COR-L47 (cell line): ENCODE results near the gene NLGN4X.

Experiments used
- DNase-seq: peaks from one replicate; lab custom pipeline; 2025; lab: John Stamatoyannopoulos, UW

Gene NLGN4X

GRCh38 chrX:6151971-6152370 is 76.7 kb downstream of the NLGN4X start:
- DNase-seq = no peak

- DNase-seq = no peak
These were observed 79.4 kb downstream of the NLGN4X start for GRCh38 chrX:6149060-6149872.

GRCh38 chrX:6134255-6134654 is 94.4 kb downstream of the NLGN4X start:
- DNase-seq = no peak

- no peak for DNase-seq
These were observed 95.7 kb downstream of the NLGN4X start for GRCh38 chrX:6132970-6133369.

GRCh38 chrX:6131287-6131686 is 97.4 kb downstream of the NLGN4X start:
- no peak for DNase-seq

- no peak for DNase-seq
These were observed 99.5 kb downstream of the NLGN4X start for GRCh38 chrX:6129195-6129594.

- DNase-seq = no peak
These were observed 108.3 kb downstream of the NLGN4X start for GRCh38 chrX:6120329-6120728.

- no peak for DNase-seq
These were observed 133.2 kb downstream of the NLGN4X start for GRCh38 chrX:6095469-6095868.

- DNase-seq = no peak
These were observed 154.1 kb downstream of the NLGN4X start for GRCh38 chrX:6074532-6074931.

GRCh38 chrX:6071731-6072130 is 156.9 kb downstream of the NLGN4X start:
- DNase-seq = no peak

- no peak for DNase-seq
These were observed 161.1 kb downstream of the NLGN4X start for GRCh38 chrX:6067600-6067999.

- no peak for DNase-seq
These were observed 175.5 kb downstream of the NLGN4X start for GRCh38 chrX:6053141-6053540.

GRCh38 chrX:6052111-6052745 is 176.4 kb downstream of the NLGN4X start:
- DNase-seq = no peak

GRCh38 chrX:6049132-6049531 is 179.5 kb downstream of the NLGN4X start:
- DNase-seq = no peak

GRCh38 chrX:6041630-6042029 is 187.0 kb downstream of the NLGN4X start:
- no peak for DNase-seq

- no peak for DNase-seq
These were observed 199.7 kb downstream of the NLGN4X start for GRCh38 chrX:6029014-6029413.

- no peak for DNase-seq
These were observed 201.7 kb downstream of the NLGN4X start for GRCh38 chrX:6026980-6027379.

- DNase-seq = no peak
These were observed 202.2 kb downstream of the NLGN4X start for GRCh38 chrX:6026429-6026828.

- DNase-seq = no peak
These were observed 204.5 kb downstream of the NLGN4X start for GRCh38 chrX:6024204-6024603.

GRCh38 chrX:6021316-6022091 is 207.2 kb downstream of the NLGN4X start:
- no peak for DNase-seq

- DNase-seq = no peak
These were observed 209.6 kb downstream of the NLGN4X start for GRCh38 chrX:6019076-6019475.

GRCh38 chrX:6015423-6015822 is 213.2 kb downstream of the NLGN4X start:
- DNase-seq = no peak

GRCh38 chrX:6012357-6012756 is 216.3 kb downstream of the NLGN4X start:
- DNase-seq = no peak
